B cell (primary cell): ENCODE results near the gene RIPOR2. TPM values are rescaled to one million over a fixed set of nuclear protein-coding genes. Genes with fewer than 3 reads are reported as not detected.

Source experiments
- ATAC-seq: fragments of 200-7000 bp; cut with Tn5 transposase; one replicate; pipeline ENCODE4 v1.10.0; 2021; ENCODE audit warnings: low read depth, mild to moderate bottlenecking, moderate number of reproducible peaks, moderate library complexity
- CTCF ChIA-PET: fragments of 350-600 bp; sonication (Branson Sonifier 250); formaldehyde crosslinking; loops from one replicate; lab custom pipeline; 2021; ENCODE audit warnings: antibody characterized with exemption, inconsistent platforms; lab: Charles Lee
- POLR2A ChIA-PET: fragments of 350-600 bp; sonication (Branson Sonifier 250); formaldehyde crosslinking; loops from one replicate; lab custom pipeline; 2021; ENCODE audit warnings: antibody characterized with exemption; lab: Charles Lee
- DNase-seq: peaks from one replicate; pipeline ENCODE4 v3.0.0; 2013
- H2AFZ ChIP-seq: 2 replicates; pipeline ENCODE4 v1.6.1; 2012; ENCODE audit warnings: mild to moderate bottlenecking, low read depth, low read length; ENCODE audit not compliant: insufficient read depth, poor library complexity, severe bottlenecking
- H3K27ac ChIP-seq, 2 donors: 1 replicate in 1 of 2; 2 replicates in 1 of 2; pipeline ENCODE4 v1.5.1; 2012 to 2013; ENCODE audit warnings: low read length in 2 of 2, mild to moderate bottlenecking in 2 of 2, moderate library complexity in 1 of 2
- H3K27me3 ChIP-seq, 4 experiments: fragments of 200-600 bp in 1 of 4; sonication (generic) in 1 of 4; replicated peaks in 1 of 4; 1 replicate in 2 of 4; 2 replicates in 2 of 4; pipeline versions ENCODE4 v1.6.1 to v1.7.0; 2013 to 2016; ENCODE audit warnings: low read length in 3 of 4, mild to moderate bottlenecking in 2 of 4, mixed read lengths in 1 of 4, moderate library complexity in 1 of 4; ENCODE audit not compliant: insufficient read depth in 4 of 4, control insufficient read depth in 3 of 4; ENCODE audit errors: control extremely low read depth in 1 of 4
- H3K36me3 ChIP-seq, 2 experiments: replicated peaks in 1 of 2; 1 replicate in 1 of 2; 2 replicates in 1 of 2; pipeline versions ENCODE4 v1.6.1 to v1.7.1; 2013; ENCODE audit warnings: low read length in 1 of 2; ENCODE audit not compliant: insufficient read depth in 2 of 2, control insufficient read depth in 1 of 2; ENCODE audit errors: control extremely low read depth in 1 of 2, extremely low read depth in 1 of 2
- H3K4me1 ChIP-seq, 2 donors: fragments of 200-600 bp in 1 of 2; sonication (generic) in 1 of 2; 1 replicate in 1 of 2; 2 replicates in 1 of 2; pipeline versions ENCODE4 v1.5.1 to v1.6.1; 2013 to 2017; ENCODE audit warnings: low read length in 2 of 2; ENCODE audit not compliant: control insufficient read depth in 2 of 2, insufficient read depth in 2 of 2
- H3K4me2 ChIP-seq: replicated peaks from 2 replicates; pipeline ENCODE3; 2012; ENCODE audit warnings: mild to moderate bottlenecking, low read depth, low read length; ENCODE audit not compliant: poor library complexity, severe bottlenecking
- H3K4me3 ChIP-seq, 5 experiments: fragments of 200-600 bp in 1 of 5; sonication (generic) in 1 of 5; 1 replicate in 3 of 5; 2 replicates in 2 of 5; pipeline versions ENCODE4 v1.5.1 to v1.7.0; 2011 to 2016; ENCODE audit warnings: low read length in 4 of 5, mild to moderate bottlenecking in 4 of 5, low read depth in 2 of 5, control low read depth in 1 of 5, moderate library complexity in 1 of 5; ENCODE audit not compliant: insufficient read depth in 1 of 5; ENCODE audit errors: control extremely low read depth in 1 of 5, extremely low read depth in 1 of 5
- H3K79me2 ChIP-seq: fragments of 200-600 bp; sonication (generic); one replicate; pipeline ENCODE4 v1.6.0; 2016; ENCODE audit warnings: low read length; ENCODE audit not compliant: control insufficient read depth, insufficient read depth
- H3K9ac ChIP-seq: fragments of 200-600 bp; sonication (generic); 2 replicates; pipeline ENCODE4 v1.6.1; 2017; ENCODE audit warnings: mild to moderate bottlenecking, low read length, moderate library complexity
- H3K9me3 ChIP-seq, 3 donors: one replicate each; pipeline versions ENCODE4 v1.6.1 to v1.7.1; 2013; ENCODE audit warnings: low read length in 2 of 3; ENCODE audit not compliant: control insufficient read depth in 2 of 3, insufficient read depth in 1 of 3; ENCODE audit errors: control extremely low read depth in 1 of 3
- H4K20me1 ChIP-seq: 2 replicates; pipeline ENCODE4 v1.6.0; 2012; ENCODE audit warnings: mild to moderate bottlenecking, low read length; ENCODE audit not compliant: insufficient read depth, control insufficient read depth, poor library complexity, severe bottlenecking
- H3K27ac Mint-ChIP-seq: one replicate; pipeline ENCODE4 v1.8.0; 2021; ENCODE audit warnings: mixed read lengths
- H3K27me3 Mint-ChIP-seq: one replicate; pipeline ENCODE4 v1.8.0; 2021; ENCODE audit warnings: mixed read lengths
- H3K4me1 Mint-ChIP-seq: one replicate; pipeline ENCODE4 v1.8.0; 2021; ENCODE audit warnings: mixed read lengths
- H3K4me3 Mint-ChIP-seq: one replicate; pipeline ENCODE4 v1.8.0; 2021; ENCODE audit warnings: mixed read lengths
- H3K9me3 Mint-ChIP-seq: one replicate; pipeline ENCODE4 v1.8.0; 2022; ENCODE audit warnings: mixed read lengths; ENCODE audit not compliant: insufficient read depth
- CTCF ChIP-seq: fragments of 200-600 bp; IDR thresholded peaks from one replicate; pipeline ENCODE4 v1.8.0; 2022; ENCODE audit warnings: antibody characterized with exemption, mild to moderate bottlenecking
- EZH2 ChIP-seq: IDR thresholded peaks from 2 replicates; pipeline ENCODE4 v1.6.1; 2012; ENCODE audit warnings: borderline replicate concordance, low read depth, mild to moderate bottlenecking, moderate library complexity, low read length; ENCODE audit not compliant: insufficient read depth, poor library complexity, severe bottlenecking
- WGBS: methylation state at CpG from one replicate; pipeline ENCODE4 v1.1.5; 2013; ENCODE audit warnings: missing lambda C conversion rate; ENCODE audit not compliant: insufficient coverage; 5-methylcytosine and 5-hydroxymethylcytosine counted together
- intact Hi-C: fragments of 100-400 bp; cut with micrococcal nuclease; formaldehyde crosslinking; loops from one replicate; pipeline ENCODE4 v1.10.0; 2022
- polyA plus RNA-seq: library from polyadenylated mRNA; depleted of rRNA; stranded (reverse); fragments of >200 nt; gene quantifications from 2 replicates; pipeline ENCODE4 v1.2.3, GENCODE V29; 2012
- total RNA-seq, 2 donors: library from RNA; stranded (reverse); fragments of 120-200 nt in 1 of 2; gene quantifications; 1 replicate in 1 of 2; 2 replicates in 1 of 2; pipeline versions ENCODE4 v1.2.3 to v1.2.4, GENCODE V29; 2013 to 2022

Gene RIPOR2
- total and polyA plus RNA-seq, 2 donors (not counting 1 experiment from before 2014, with no cell fraction given): 300 to 430 TPM

- intact Hi-C loops: no loop called here
- DNase-seq (no peak), ATAC-seq (no peak)
- peaks cover 92% of the 10 kb centered on the region for H4K20me1 ChIP-seq
- peak overlapping the region; percentile 77 for H3K4me2 ChIP-seq
- peaks cover 4% of the 10 kb centered on the region for H3K9me3 Mint-ChIP-seq
- H3K4me3 ChIP-seq: peak overlapping the region in 4 of 5 experiments; percentile 21 to 50 (median 30)
- no peak overlapping the region for H2AFZ ChIP-seq
- H3K27me3 Mint-ChIP-seq: no peaks in the 10 kb centered on the region
- peaks cover 85% of the 10 kb centered on the region for H3K4me1 Mint-ChIP-seq
- H3K9ac ChIP-seq: peak overlapping the region; percentile 48
- H3K9me3 ChIP-seq: no peaks in the 10 kb centered on the region
- H3K27me3 ChIP-seq: no peaks in the 10 kb centered on the region
- peak overlapping the region; percentile 66 for H3K4me3 Mint-ChIP-seq
- ChIA-PET CTCF (interaction anchor here (0.5 to 19.0 kb wide), 17 partner anchors 9 to 142 kb away, joined by 3 to 465 read pairs (median 5); partner anchors contain the start of gene RIPOR2), POLR2A (interaction anchor here (1.8 kb wide), 1 partner anchor 23 kb away, joined by 8 read pairs; no protein-coding TSS in a partner anchor)
- 100% methylated on average over 1 of the region's 3 CpGs for WGBS
- peak overlapping the region; percentile 31 to 93 for H3K27ac ChIP-seq
- H3K79me2 ChIP-seq: peaks cover 100% of the 10 kb centered on the region
- H3K36me3 ChIP-seq: peaks cover 12 to 82% of the 10 kb centered on the region in 2 experiments
- H3K27ac Mint-ChIP-seq: peak overlapping the region; percentile 60
- H3K4me1 ChIP-seq: peaks cover 89 to 94% of the 10 kb centered on the region in 2 donors
- TF ChIP-seq EZH2: no peak
- TF ChIP-seq CTCF: no peak
Observed at GRCh38 chr6:24926192-24926591, 9.6 kb downstream of the RIPOR2 start.

- Mint-ChIP-seq H3K4me1 (peaks cover 86% of the 10 kb centered on the region), H3K27me3 (no peaks in the 10 kb centered on the region), H3K27ac (peak overlapping the region; percentile 42), H3K9me3 (peaks cover 4% of the 10 kb centered on the region), H3K4me3 (peak overlapping the region; percentile 73)
- Histone ChIP-seq H3K27me3 (no peaks in the 10 kb centered on the region), H3K27ac (peak overlapping the region in 1 of 2 donors; percentile 93), H2AFZ (no peak overlapping the region), H3K9ac (no peak overlapping the region), H3K9me3 (no peaks in the 10 kb centered on the region), H3K4me2 (peak overlapping the region; percentile 77), H4K20me1 (peaks cover 92% of the 10 kb centered on the region), H3K4me3 (peak overlapping the region in 1 of 5 experiments; percentile 50), H3K4me1 (peaks cover 90 to 94% of the 10 kb centered on the region in 2 donors), H3K36me3 (peaks cover 12 to 79% of the 10 kb centered on the region in 2 experiments), H3K79me2 (peaks cover 100% of the 10 kb centered on the region)
- ChIA-PET CTCF (interaction anchor here (0.7 to 19.0 kb wide), 16 partner anchors 9 to 110 kb away, joined by 3 to 465 read pairs (median 5); partner anchors contain the start of gene RIPOR2), POLR2A (interaction anchor here (0.7 to 1.8 kb wide), 2 partner anchors 23 to 65 kb away, joined by 3 to 8 read pairs; no protein-coding TSS in a partner anchor)
- TF ChIP-seq EZH2 (no peak), CTCF (no peak)
- intact Hi-C loops: no loop called here
- no peak for DNase-seq
- no peak for ATAC-seq
Observed at GRCh38 chr6:24925661-24926060, 10.1 kb downstream of the RIPOR2 start.
